K562 (cell line): ENCODE data around the gene NT5DC4. TPM values are rescaled to one million over a fixed set of nuclear protein-coding genes. Genes with fewer than 3 reads are reported as not detected.

Experiments
- ATAC-seq: fragments of 200-7000 bp; cut with Tn5 transposase; 3 replicates; pipeline ENCODE4 v1.9.1; 2020; ENCODE audit warnings: moderate library complexity
- BruUV-seq: library from RNA; stranded (reverse); fragments of 400-500 nt; replicated peaks from 2 replicates; lab custom pipeline; 2021; lab: Mats Ljungman, UMichigan
- CTCF ChIA-PET: fragments of 300-600 bp; formaldehyde crosslinking; extraction: SDS; loops from one replicate; lab custom pipeline; 2021; ENCODE audit warnings: low intra/inter-chr PET ratio; lab: Yijun Ruan, JAX
- POLR2A ChIA-PET: fragments of 300-600, 350-650 bp; sonication (Branson Sonifier 250); formaldehyde crosslinking; extraction: SDS; loops from one replicate; lab custom pipeline; 2021; ENCODE audit warnings: antibody characterized with exemption, inconsistent platforms; lab: Yijun Ruan, JAX
- DNase-seq, 4 experiments: peaks; one replicate each; pipeline versions ENCODE4 v3.0.0 to v3.0.0-alpha.2; 2011 to 2018; ENCODE audit warnings: low spot score in 3 of 4, mixed read lengths in 3 of 4; ENCODE audit errors: extremely low read depth in 1 of 4
- FAIRE-seq: peaks from 2 replicates; lab custom pipeline; 2011; peaks lifted over from hg19 to GRCh38; lab: Jason Lieb, UNC
- H2AFZ ChIP-seq: 2 replicates; pipeline ENCODE4 v1.6.0; 2011; ENCODE audit warnings: low read depth, low read length, control low read depth, inconsistent platforms
- H3K27ac ChIP-seq: fragments of 200-600 bp; 3 replicates; pipeline ENCODE4 v1.8.0; 2011; ENCODE audit warnings: low read depth, mild to moderate bottlenecking, control low read depth, inconsistent platforms, low read length, moderate library complexity, mixed read lengths; ENCODE audit errors: extremely low read depth
- H3K27me3 ChIP-seq, 2 experiments: fragments of 300-600 bp in 1 of 2; 2 replicates in 1 of 2; 3 replicates in 1 of 2; pipeline versions ENCODE4 v1.6.0 to v1.8.0; 2011; ENCODE audit warnings: inconsistent platforms in 2 of 2, low read length in 2 of 2, mild to moderate bottlenecking in 1 of 2, mixed read lengths in 1 of 2, moderate library complexity in 1 of 2; ENCODE audit not compliant: control insufficient read depth in 2 of 2, insufficient read depth in 2 of 2
- H3K36me3 ChIP-seq: fragments of 300-600 bp; 3 replicates; pipeline ENCODE4 v1.8.0; 2011; ENCODE audit warnings: mild to moderate bottlenecking, low read length, inconsistent platforms; ENCODE audit not compliant: control insufficient read depth, insufficient read depth
- H3K4me1 ChIP-seq, 2 experiments: fragments of 200-600 bp in 1 of 2; replicated peaks in 1 of 2; 2 replicates in 1 of 2; 3 replicates in 1 of 2; pipeline versions ENCODE4 v1.5.1 to v1.8.0; 2011; ENCODE audit warnings: inconsistent platforms in 2 of 2, low read length in 2 of 2, mild to moderate bottlenecking in 1 of 2, mixed read lengths in 1 of 2, moderate library complexity in 1 of 2; ENCODE audit not compliant: control insufficient read depth in 2 of 2, insufficient read depth in 2 of 2
- H3K4me2 ChIP-seq: 2 replicates; pipeline ENCODE4 v1.6.1; 2011; ENCODE audit warnings: low read length, control low read depth, inconsistent platforms, mixed read lengths; ENCODE audit not compliant: insufficient read depth
- H3K4me3 ChIP-seq: fragments of 200-600 bp; sonication (generic), shearing (Covaris generic); 2 replicates; pipeline ENCODE4 v1.5.1; 2016; ENCODE audit warnings: control low read depth, inconsistent platforms
- H3K79me2 ChIP-seq: fragments of 200-600 bp; 3 replicates; pipeline ENCODE4 v1.8.0; 2011; ENCODE audit warnings: low read length, inconsistent platforms; ENCODE audit not compliant: control insufficient read depth, insufficient read depth
- H3K9ac ChIP-seq, 2 experiments: 2 replicates each; pipeline versions ENCODE4 v1.6.0 to v1.6.1; 2011; ENCODE audit warnings: low read depth in 2 of 2, low read length in 2 of 2, control low read depth in 1 of 2, inconsistent platforms in 1 of 2, mild to moderate bottlenecking in 1 of 2, mixed read lengths in 1 of 2; ENCODE audit not compliant: insufficient read depth in 1 of 2
- H3K9me1 ChIP-seq: one replicate; pipeline ENCODE4 v1.6.0; 2011; ENCODE audit warnings: inconsistent platforms, mild to moderate bottlenecking, low read length, moderate library complexity; ENCODE audit not compliant: control insufficient read depth, insufficient read depth
- H3K9me3 ChIP-seq: replicated peaks from 2 replicates; pipeline ENCODE4 v1.5.1; 2011; ENCODE audit warnings: low read depth, low read length, inconsistent platforms; ENCODE audit not compliant: control insufficient read depth, insufficient read depth
- H4K20me1 ChIP-seq: replicated peaks from 2 replicates; pipeline ENCODE4 v1.6.1; 2011; ENCODE audit warnings: low read length, inconsistent platforms, mixed read lengths; ENCODE audit not compliant: control insufficient read depth, insufficient read depth
- ARID1B ChIP-seq: fragments of 450-650 bp; IDR thresholded peaks from 2 replicates; pipeline ENCODE4 v1.6.1; 2016; ENCODE audit warnings: antibody characterized with exemption, mild to moderate bottlenecking, inconsistent platforms
- CBX5 ChIP-seq: IDR thresholded peaks from 2 replicates; pipeline ENCODE4 v1.6.1; 2014; ENCODE audit warnings: low read depth, borderline replicate concordance
- ELF1 ChIP-seq: fragments of 200-800 bp; sonication (Bioruptor generic); IDR thresholded peaks from 2 replicates; pipeline ENCODE4 v1.6.1; 2016; ENCODE audit warnings: missing genetic modification characterization, missing compliant biosample characterization
- KLF1 ChIP-seq: fragments of 450-650 bp; IDR thresholded peaks from 2 replicates; pipeline ENCODE4 v1.6.1; 2016; ENCODE audit warnings: missing genetic modification characterization, missing compliant biosample characterization
- PCBP2 ChIP-seq: fragments of 200-400 bp; formaldehyde crosslinking; IDR thresholded peaks from 2 replicates; pipeline ENCODE4 v1.6.1; 2018; ENCODE audit warnings: low read length, low read depth, mild to moderate bottlenecking, moderate library complexity; ENCODE audit not compliant: poor library complexity, severe bottlenecking
- ZNF253 ChIP-seq: fragments of 250-450 bp; sonication (Bioruptor Pico); conservative IDR thresholded peaks from 2 replicates; pipeline ENCODE4 v1.6.1; 2021; ENCODE audit warnings: mild to moderate bottlenecking
- WGBS: fragments of 100-300 bp; shearing (Covaris generic); methylation state at CpG from one replicate; pipeline ENCODE4 v1.1.6; 2016; ENCODE audit warnings: low coverage, mixed read lengths; ENCODE audit not compliant: insufficient coverage; ENCODE audit errors: missing lambda C conversion rate; 5-methylcytosine and 5-hydroxymethylcytosine counted together
- in situ Hi-C: fragments of 300-500 bp; cut with MboI; formaldehyde crosslinking; loops from 4 replicates; pipeline ENCODE4 v1.15.0; 2018; ENCODE audit warnings: inconsistent platforms, mixed read lengths
- intact Hi-C: fragments of 100-400 bp; cut with micrococcal nuclease; formaldehyde crosslinking; loops from 2 replicates; pipeline ENCODE4 v1.14.2; 2022
- polyA plus RNA-seq, 8 experiments: library from polyadenylated mRNA; depleted of rRNA in 4 of 8; stranded (reverse) in 5 of 8; unstranded in 3 of 8; fragments of >200 nt; fragmentation: Nextera tagmentation in 2 of 8; fragmentation: Illumina TruSeq in 1 of 8; extraction: Ambion mirVana in 2 of 8; extraction: Trizol in 1 of 8; gene quantifications; 2 replicates each; pipeline versions ENCODE4 v1.2.1 to v1.2.3, GENCODE V29; 2011 to 2014; ENCODE audit warnings: inconsistent platforms in 1 of 8, missing spikeins in 1 of 8
- total RNA-seq, 7 experiments: library from RNA; depleted of rRNA in 6 of 7; stranded (reverse); fragments of >200 nt in 6 of 7; fragmentation: Illumina TruSeq in 2 of 7; extraction: Trizol in 2 of 7; gene quantifications; 2 replicates each; pipeline versions ENCODE4 v1.2.1 to v1.2.3, GENCODE V29; 2011 to 2021; ENCODE audit warnings: low replicate concordance in 1 of 7
- TF ChIP-seq, protein P1 (sequence below): fragments of 200-800 bp; sonication (Bioruptor generic); IDR thresholded peaks from 2 replicates; pipeline ENCODE4 v1.6.1; 2017; ENCODE audit warnings: missing genetic modification characterization, missing compliant biosample characterization
- TF ChIP-seq, protein P2 (sequence below), 2 experiments: fragments of 450-650 bp; IDR thresholded peaks; 2 replicates each; pipeline ENCODE4 v1.6.1; 2018; ENCODE audit warnings: mild to moderate bottlenecking in 2 of 2, low read depth in 1 of 2; ENCODE audit not compliant: partially characterized antibody in 2 of 2

The NT5DC4 gene
- total and polyA plus RNA-seq, 9 of the 15 experiments (the other 6 are each of a cell fraction or from before 2014, with no cell fraction given) = 0.44 to 6.9 (median 2.5) TPM

DNA sequence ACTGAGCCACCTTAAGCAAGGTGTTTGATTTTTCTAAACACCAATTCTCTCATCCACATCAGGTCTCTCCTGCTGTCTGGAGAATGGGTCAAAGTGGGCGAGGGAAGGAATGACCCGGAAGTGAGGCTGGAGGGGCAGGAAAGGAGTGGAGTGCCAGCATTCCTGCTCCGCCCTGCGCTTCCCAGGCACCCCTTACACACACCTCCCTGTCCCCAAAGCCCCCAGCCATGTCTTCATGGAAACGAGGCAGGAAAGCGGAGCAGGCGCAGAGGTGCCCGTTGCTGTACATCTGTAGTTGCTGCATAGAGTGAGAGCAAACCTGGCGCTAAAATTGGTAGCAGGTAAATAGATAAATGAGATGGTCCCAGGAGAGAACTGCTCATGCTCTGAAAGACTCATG, 27.2 kb upstream of the NT5DC4 start:
- POLR2A ChIA-PET = interaction anchor here (1.5 to 1.9 kb wide), 3 partner anchors 10 to 35 kb away, joined by 5 to 19 read pairs (median 6); no protein-coding TSS in a partner anchor
- DNase-seq (no peak), FAIRE-seq (no peak), ATAC-seq (no peak)
- TF ChIP-seq, protein P1, sequence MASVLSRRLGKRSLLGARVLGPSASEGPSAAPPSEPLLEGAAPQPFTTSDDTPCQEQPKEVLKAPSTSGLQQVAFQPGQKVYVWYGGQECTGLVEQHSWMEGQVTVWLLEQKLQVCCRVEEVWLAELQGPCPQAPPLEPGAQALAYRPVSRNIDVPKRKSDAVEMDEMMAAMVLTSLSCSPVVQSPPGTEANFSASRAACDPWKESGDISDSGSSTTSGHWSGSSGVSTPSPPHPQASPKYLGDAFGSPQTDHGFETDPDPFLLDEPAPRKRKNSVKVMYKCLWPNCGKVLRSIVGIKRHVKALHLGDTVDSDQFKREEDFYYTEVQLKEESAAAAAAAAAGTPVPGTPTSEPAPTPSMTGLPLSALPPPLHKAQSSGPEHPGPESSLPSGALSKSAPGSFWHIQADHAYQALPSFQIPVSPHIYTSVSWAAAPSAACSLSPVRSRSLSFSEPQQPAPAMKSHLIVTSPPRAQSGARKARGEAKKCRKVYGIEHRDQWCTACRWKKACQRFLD = no peak
- TF ChIP-seq PCBP2 (no peak), ZNF253 (CRISPR knock-in tag) (no peak), ARID1B (no peak), KLF1 (tag) (no peak), CBX5 (no peak), ELF1 (tag) (no peak)
- TF ChIP-seq, protein P2, sequence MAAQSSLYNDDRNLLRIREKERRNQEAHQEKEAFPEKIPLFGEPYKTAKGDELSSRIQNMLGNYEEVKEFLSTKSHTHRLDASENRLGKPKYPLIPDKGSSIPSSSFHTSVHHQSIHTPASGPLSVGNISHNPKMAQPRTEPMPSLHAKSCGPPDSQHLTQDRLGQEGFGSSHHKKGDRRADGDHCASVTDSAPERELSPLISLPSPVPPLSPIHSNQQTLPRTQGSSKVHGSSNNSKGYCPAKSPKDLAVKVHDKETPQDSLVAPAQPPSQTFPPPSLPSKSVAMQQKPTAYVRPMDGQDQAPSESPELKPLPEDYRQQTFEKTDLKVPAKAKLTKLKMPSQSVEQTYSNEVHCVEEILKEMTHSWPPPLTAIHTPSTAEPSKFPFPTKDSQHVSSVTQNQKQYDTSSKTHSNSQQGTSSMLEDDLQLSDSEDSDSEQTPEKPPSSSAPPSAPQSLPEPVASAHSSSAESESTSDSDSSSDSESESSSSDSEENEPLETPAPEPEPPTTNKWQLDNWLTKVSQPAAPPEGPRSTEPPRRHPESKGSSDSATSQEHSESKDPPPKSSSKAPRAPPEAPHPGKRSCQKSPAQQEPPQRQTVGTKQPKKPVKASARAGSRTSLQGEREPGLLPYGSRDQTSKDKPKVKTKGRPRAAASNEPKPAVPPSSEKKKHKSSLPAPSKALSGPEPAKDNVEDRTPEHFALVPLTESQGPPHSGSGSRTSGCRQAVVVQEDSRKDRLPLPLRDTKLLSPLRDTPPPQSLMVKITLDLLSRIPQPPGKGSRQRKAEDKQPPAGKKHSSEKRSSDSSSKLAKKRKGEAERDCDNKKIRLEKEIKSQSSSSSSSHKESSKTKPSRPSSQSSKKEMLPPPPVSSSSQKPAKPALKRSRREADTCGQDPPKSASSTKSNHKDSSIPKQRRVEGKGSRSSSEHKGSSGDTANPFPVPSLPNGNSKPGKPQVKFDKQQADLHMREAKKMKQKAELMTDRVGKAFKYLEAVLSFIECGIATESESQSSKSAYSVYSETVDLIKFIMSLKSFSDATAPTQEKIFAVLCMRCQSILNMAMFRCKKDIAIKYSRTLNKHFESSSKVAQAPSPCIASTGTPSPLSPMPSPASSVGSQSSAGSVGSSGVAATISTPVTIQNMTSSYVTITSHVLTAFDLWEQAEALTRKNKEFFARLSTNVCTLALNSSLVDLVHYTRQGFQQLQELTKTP (IDR thresholded peaks at IDR 0.05; ENCODE audit: low read depth in 1 of 2, partially characterized antibody in 2 of 2) = no peak
- Histone ChIP-seq H3K27ac (peak overlapping the region; percentile 70; the same call in 1 of the 3 replicates), H3K9me3 (no peaks in the 10 kb centered on the region), H3K4me2 (no peak overlapping the region), H3K4me3 (no peak overlapping the region), H3K4me1 (peaks cover 31 to 33% of the 10 kb centered on the region in 2 experiments), H3K79me2 (no peaks in the 10 kb centered on the region), H4K20me1 (no peaks in the 10 kb centered on the region), H3K9ac (peak overlapping the region in 1 of 2 experiments; percentile 68; a peak in 1 of 4 replicates), H2AFZ (peak overlapping the region; percentile 21), H3K36me3 (no peaks in the 10 kb centered on the region), H3K27me3 (no peaks in the 10 kb centered on the region), H3K9me1 (no peaks in the 10 kb centered on the region)
- WGBS = 82% methylated on average over 9 of the region's 9 CpGs
- CTCF ChIA-PET = no interaction called here
- no TSS peak for BruUV-seq
- intact Hi-C loops = no loop called here
- in situ Hi-C loops = no loop called here
